ENCODE measurements around the gene SNX5.

Gene SNX5

DNA sequence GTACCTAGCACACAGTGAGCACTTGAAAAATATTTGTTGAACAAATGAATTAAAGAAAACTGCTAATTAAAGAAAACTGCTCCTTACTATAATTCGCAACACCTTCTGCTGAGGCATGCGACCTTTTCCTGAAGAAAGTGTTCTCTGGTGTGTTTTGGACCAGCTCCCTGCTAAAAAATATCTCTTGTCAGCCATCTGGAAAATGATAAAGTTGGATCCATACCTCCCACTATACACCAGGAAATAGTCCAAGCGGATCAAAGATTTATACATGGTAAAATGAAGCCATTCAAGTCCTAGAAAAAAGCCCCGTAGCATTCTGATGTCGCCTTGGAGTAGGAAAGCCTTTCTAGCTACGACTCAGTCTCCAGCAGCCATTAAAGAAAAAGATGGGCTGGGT lies 45.8 kb upstream of the SNX5 start:
- Histone ChIP-seq H3K36me3 (ENCODE audit: insufficient read depth, low read length) (no peaks in the 10 kb centered on the region), H2AFZ (ENCODE audit: low read depth, low read length) (no peak overlapping the region), H3K79me2 (ENCODE audit: insufficient read depth, low read length) (no peaks in the 10 kb centered on the region), H3K4me1 (ENCODE audit: insufficient read depth, low read length) (no peaks in the 10 kb centered on the region), H3K9me3 (ENCODE audit: insufficient read depth, low read length, severe bottlenecking) (no peaks in the 10 kb centered on the region), H3K27ac (ENCODE audit: low read length) (no peak overlapping the region), H4K20me1 (ENCODE audit: insufficient read depth, low read length) (no peaks in the 10 kb centered on the region; the same call in 1 of the 2 replicates), H3K4me2 (ENCODE audit: insufficient read depth, low read length) (no peak overlapping the region), H3K9ac (ENCODE audit: low read depth, low read length) (no peak overlapping the region), H3K4me3 (ENCODE audit: low read depth in 1 of 2, low read length in 2 of 2) (no peak overlapping the region), H3K27me3 (ENCODE audit: insufficient read depth, low read length, poor library complexity) (no peaks in the 10 kb centered on the region)
- DNase-seq (no peak), ATAC-seq (ENCODE audit: insufficient read depth, low read depth) (no peak)
- TF ChIP-seq, protein P1, sequence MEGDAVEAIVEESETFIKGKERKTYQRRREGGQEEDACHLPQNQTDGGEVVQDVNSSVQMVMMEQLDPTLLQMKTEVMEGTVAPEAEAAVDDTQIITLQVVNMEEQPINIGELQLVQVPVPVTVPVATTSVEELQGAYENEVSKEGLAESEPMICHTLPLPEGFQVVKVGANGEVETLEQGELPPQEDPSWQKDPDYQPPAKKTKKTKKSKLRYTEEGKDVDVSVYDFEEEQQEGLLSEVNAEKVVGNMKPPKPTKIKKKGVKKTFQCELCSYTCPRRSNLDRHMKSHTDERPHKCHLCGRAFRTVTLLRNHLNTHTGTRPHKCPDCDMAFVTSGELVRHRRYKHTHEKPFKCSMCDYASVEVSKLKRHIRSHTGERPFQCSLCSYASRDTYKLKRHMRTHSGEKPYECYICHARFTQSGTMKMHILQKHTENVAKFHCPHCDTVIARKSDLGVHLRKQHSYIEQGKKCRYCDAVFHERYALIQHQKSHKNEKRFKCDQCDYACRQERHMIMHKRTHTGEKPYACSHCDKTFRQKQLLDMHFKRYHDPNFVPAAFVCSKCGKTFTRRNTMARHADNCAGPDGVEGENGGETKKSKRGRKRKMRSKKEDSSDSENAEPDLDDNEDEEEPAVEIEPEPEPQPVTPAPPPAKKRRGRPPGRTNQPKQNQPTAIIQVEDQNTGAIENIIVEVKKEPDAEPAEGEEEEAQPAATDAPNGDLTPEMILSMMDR (IDR thresholded peaks at IDR 0.05; ENCODE audit: borderline replicate concordance, extremely low read depth, low read length, poor library complexity, severe bottlenecking): no peak
- TF ChIP-seq EZH2 (IDR thresholded peaks at IDR 0.05; ENCODE audit: borderline replicate concordance, low read depth, low read length, severe bottlenecking): no peak

DNA sequence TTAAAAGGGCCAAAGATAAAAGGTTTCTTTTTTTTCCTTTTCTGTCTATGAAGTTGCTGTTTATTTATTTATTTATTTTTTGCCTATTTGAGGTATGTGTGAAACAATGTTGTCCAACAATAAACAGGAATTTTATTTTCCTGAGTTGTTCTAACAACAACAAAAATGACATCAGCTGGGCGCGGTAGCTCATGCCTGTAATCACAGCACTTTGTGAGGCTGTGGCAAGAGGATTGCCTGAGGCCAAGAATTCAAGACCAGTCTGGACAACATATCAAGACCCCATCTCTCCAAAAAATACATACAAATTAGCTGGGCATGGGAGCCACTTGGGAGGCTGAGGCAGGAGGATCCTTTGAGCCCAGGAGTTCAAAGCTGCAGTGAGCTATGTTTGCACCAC lies 44.3 kb upstream of the SNX5 start:
- H3K79me2 ChIP-seq (ENCODE audit: insufficient read depth, low read length): no peaks in the 10 kb centered on the region
- no peaks in the 10 kb centered on the region for H3K36me3 ChIP-seq (ENCODE audit: insufficient read depth, low read length)
- no peaks in the 10 kb centered on the region for H4K20me1 ChIP-seq (ENCODE audit: insufficient read depth, low read length)
- no peak overlapping the region for H3K27ac ChIP-seq (ENCODE audit: low read length)
- no peak overlapping the region for H3K4me3 ChIP-seq (ENCODE audit: low read depth in 1 of 2, low read length in 2 of 2)
- no peak overlapping the region for H2AFZ ChIP-seq (ENCODE audit: low read depth, low read length)
- H3K9me3 ChIP-seq (ENCODE audit: insufficient read depth, low read length, severe bottlenecking): no peaks in the 10 kb centered on the region
- no peak for ATAC-seq (ENCODE audit: insufficient read depth, low read depth)
- no peak overlapping the region for H3K9ac ChIP-seq (ENCODE audit: low read depth, low read length)
- H3K4me2 ChIP-seq (ENCODE audit: insufficient read depth, low read length): no peak overlapping the region
- H3K27me3 ChIP-seq (ENCODE audit: insufficient read depth, low read length, poor library complexity): no peaks in the 10 kb centered on the region
- DNase-seq: no peak
- H3K4me1 ChIP-seq (ENCODE audit: insufficient read depth, low read length): no peaks in the 10 kb centered on the region
- TF ChIP-seq, protein P1 (IDR thresholded peaks at IDR 0.05; ENCODE audit: borderline replicate concordance, extremely low read depth, low read length, poor library complexity, severe bottlenecking): no peak

DNA sequence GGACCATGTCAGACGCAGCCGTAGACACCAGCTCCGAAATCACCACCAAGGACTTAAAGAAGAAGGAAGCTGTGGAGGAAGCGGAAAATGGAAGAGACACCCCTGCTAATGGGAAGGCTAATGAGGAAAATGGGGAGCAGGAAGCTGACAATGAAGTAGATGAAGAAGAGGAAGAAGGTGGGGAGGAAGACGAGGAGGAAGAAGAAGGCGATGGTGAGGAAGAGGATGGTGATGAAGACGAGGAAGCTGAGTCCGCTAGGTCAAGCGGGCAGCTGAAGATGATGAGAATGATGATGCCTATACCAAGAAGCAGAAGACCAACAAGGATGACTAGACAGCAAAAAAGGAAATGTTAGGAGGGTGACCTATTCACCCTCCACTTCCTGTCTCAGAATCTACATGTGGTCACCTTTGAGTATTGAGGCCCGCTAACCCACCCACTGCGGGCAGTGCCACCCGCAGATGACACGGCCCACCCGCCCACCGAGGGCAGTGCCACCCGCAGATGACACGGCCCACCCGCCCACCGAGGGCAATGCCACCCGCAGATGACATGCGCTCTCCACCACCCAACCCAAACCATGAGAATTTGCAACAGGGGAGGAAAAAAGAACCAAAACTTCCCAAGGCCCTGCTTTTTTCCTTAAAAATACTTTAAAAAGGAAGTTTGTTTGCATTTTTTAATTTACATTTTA lies 43.5 kb upstream of the SNX5 start:
- Histone ChIP-seq H3K27ac (ENCODE audit: low read length) (no peak overlapping the region), H3K4me1 (ENCODE audit: insufficient read depth, low read length) (no peaks in the 10 kb centered on the region), H3K9ac (ENCODE audit: low read depth, low read length) (no peak overlapping the region), H3K4me3 (ENCODE audit: low read depth in 1 of 2, low read length in 2 of 2) (no peak overlapping the region), H3K9me3 (ENCODE audit: insufficient read depth, low read length, severe bottlenecking) (no peaks in the 10 kb centered on the region), H3K36me3 (ENCODE audit: insufficient read depth, low read length) (no peaks in the 10 kb centered on the region), H3K79me2 (ENCODE audit: insufficient read depth, low read length) (no peaks in the 10 kb centered on the region), H3K4me2 (ENCODE audit: insufficient read depth, low read length) (no peak overlapping the region), H2AFZ (ENCODE audit: low read depth, low read length) (no peak overlapping the region), H4K20me1 (ENCODE audit: insufficient read depth, low read length) (no peaks in the 10 kb centered on the region; the same call in 1 of the 2 replicates), H3K27me3 (ENCODE audit: insufficient read depth, low read length, poor library complexity) (no peaks in the 10 kb centered on the region)
- no peak for TF ChIP-seq EZH2 (IDR thresholded peaks at IDR 0.05; ENCODE audit: borderline replicate concordance, low read depth, low read length, severe bottlenecking)
- TF ChIP-seq, protein P1 (IDR thresholded peaks at IDR 0.05; ENCODE audit: borderline replicate concordance, extremely low read depth, low read length, poor library complexity, severe bottlenecking): no peak
- ATAC-seq (ENCODE audit: insufficient read depth, low read depth): no peak
- no peak for DNase-seq

All from DND-41 (cell line).